Measurements from ENCODE around the gene CFTR.

The CFTR gene

GRCh38 chr7:117656806-117657205, 177.0 kb downstream of the CFTR start:
- DNase-seq, result no peak

- DNase-seq, result no peak
These were observed 179.7 kb downstream of the CFTR start for GRCh38 chr7:117659531-117660011.

GRCh38 chr7:117661328-117661727, 181.5 kb downstream of the CFTR start:
- DNase-seq, result no peak

- DNase-seq, result no peak
These were observed 184.2 kb downstream of the CFTR start for GRCh38 chr7:117664047-117664446.

GRCh38 chr7:117665368-117665767, 185.5 kb downstream of the CFTR start:
- DNase-seq, result no peak

GRCh38 chr7:117666031-117666430, 186.2 kb downstream of the CFTR start:
- no peak for DNase-seq

GRCh38 chr7:117666689-117667088, 186.9 kb downstream of the CFTR start:
- DNase-seq, result no peak

- DNase-seq, result no peak
These were observed 187.6 kb downstream of the CFTR start for GRCh38 chr7:117667456-117667855.

- DNase-seq, result no peak
These were observed 190.0 kb downstream of the CFTR start for GRCh38 chr7:117669818-117670217.

- DNase-seq, result no peak
These were observed 192.6 kb downstream of the CFTR start for GRCh38 chr7:117672453-117672852.

GRCh38 chr7:117673367-117673766, 193.5 kb downstream of the CFTR start:
- no peak for DNase-seq

GRCh38 chr7:117673839-117674238, 194.0 kb downstream of the CFTR start:
- no peak for DNase-seq

GRCh38 chr7:117674617-117675016, 194.8 kb downstream of the CFTR start:
- no peak for DNase-seq

- DNase-seq, result no peak
These were observed 195.9 kb downstream of the CFTR start for GRCh38 chr7:117675497-117676435.

- DNase-seq, result no peak
These were observed 199.3 kb downstream of the CFTR start for GRCh38 chr7:117679120-117679519.

GRCh38 chr7:117682681-117683385, 203.0 kb downstream of the CFTR start:
- no peak for DNase-seq

- no peak for DNase-seq
These were observed 203.8 kb downstream of the CFTR start for GRCh38 chr7:117683430-117684175.

GRCh38 chr7:117685795-117686194, 206.0 kb downstream of the CFTR start:
- DNase-seq, result no peak

- DNase-seq, result no peak
These were observed 206.6 kb downstream of the CFTR start for GRCh38 chr7:117686311-117686935.

- DNase-seq, result no peak
These were observed 208.3 kb downstream of the CFTR start for GRCh38 chr7:117688126-117688525.

GRCh38 chr7:117689406-117689805, 209.6 kb downstream of the CFTR start:
- no peak for DNase-seq

GRCh38 chr7:117690147-117690546, 210.3 kb downstream of the CFTR start:
- DNase-seq, result no peak

- DNase-seq, result no peak
These were observed 212.5 kb downstream of the CFTR start for GRCh38 chr7:117692338-117692737.
